Raji (cell line): Measurements from ENCODE around the gene NEGR1.

ENCODE experiments used
- POLR2A ChIP-seq: IDR thresholded peaks from 2 replicates; pipeline ENCODE4 v1.6.1; 2011; ENCODE audit warnings: low read depth, low read length, control low read depth; ENCODE audit not compliant: insufficient read depth

NEGR1 gene

GRCh38 chr1:71351438-71351837 is 930.9 kb downstream of the NEGR1 start:
- TF ChIP-seq POLR2A, result no peak

GRCh38 chr1:71350805-71351204 is 931.5 kb downstream of the NEGR1 start:
- TF ChIP-seq POLR2A, result no peak

- no peak for TF ChIP-seq POLR2A
These were observed 932.0 kb downstream of the NEGR1 start for GRCh38 chr1:71350330-71350729.
